GM12878 (cell line): ENCODE measurements around the gene CYP4V2.

Source experiments
- HDAC6 ChIP-seq: fragments of 200-600 bp; sonication (generic); IDR thresholded peaks from one replicate; pipeline ENCODE4 v1.8.0; 2017; ENCODE audit warnings: antibody characterized with exemption; ENCODE audit not compliant: unreplicated experiment
- NFYB ChIP-seq: IDR thresholded peaks from 2 replicates; pipeline ENCODE4 v1.6.1; 2011; ENCODE audit warnings: low read depth, mild to moderate bottlenecking, low read length, improper control_type of control experiment, moderate library complexity; ENCODE audit not compliant: insufficient read depth
- NR2C2 ChIP-seq: IDR thresholded peaks from 2 replicates; pipeline ENCODE4 v1.6.1; 2011; ENCODE audit warnings: borderline replicate concordance, low read depth; ENCODE audit not compliant: control insufficient read depth, insufficient read length

DNA sequence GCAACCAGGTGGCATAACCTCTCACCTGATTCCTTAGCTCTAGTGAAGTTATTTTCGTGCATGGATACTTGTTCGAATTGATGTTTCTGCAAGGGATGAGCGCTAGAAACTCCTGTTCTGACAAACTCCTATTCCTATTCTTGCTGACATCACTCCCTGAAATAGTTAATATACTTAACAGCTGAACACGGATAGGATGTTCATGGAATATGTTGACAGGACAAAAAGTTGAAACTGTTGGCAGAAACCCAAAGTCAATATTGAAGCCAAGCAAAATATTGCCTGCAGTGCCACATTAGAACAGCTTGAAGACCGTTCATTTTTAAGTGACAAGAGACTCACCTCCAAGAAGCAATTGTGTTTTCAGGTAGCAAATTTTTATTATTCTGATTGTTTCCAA lies 35.9 kb downstream of the CYP4V2 start, which contains the start of gene KLKB1:
- TF ChIP-seq NR2C2: no peak
- no peak for TF ChIP-seq NFYB
- TF ChIP-seq HDAC6: no peak
